Calu3 (cell line): ENCODE measurements around the gene PCSK4. TPM values are rescaled to one million over a fixed set of nuclear protein-coding genes. Genes with fewer than 3 reads are reported as not detected.

Experiments
- BruUV-seq: library from RNA; stranded (reverse); fragments of 400-500 nt; replicated peaks from 2 replicates; lab custom pipeline; 2021; lab: Mats Ljungman, UMichigan
- CTCF ChIA-PET: fragments of 300-600 bp; sonication (Branson Sonifier 250); formaldehyde crosslinking; loops from one replicate; lab custom pipeline; 2022; ENCODE audit warnings: antibody characterized with exemption; lab: Charles Lee
- DNase-seq: peaks from one replicate; pipeline ENCODE4 v3.0.0; 2022
- H3K27ac Mint-ChIP-seq: one replicate; pipeline ENCODE4 v1.8.0; 2022; ENCODE audit warnings: mixed read lengths; ENCODE audit not compliant: unreplicated experiment
- H3K27me3 Mint-ChIP-seq: one replicate; pipeline ENCODE4 v1.8.0; 2022; ENCODE audit warnings: mixed read lengths; ENCODE audit not compliant: unreplicated experiment
- H3K36me3 Mint-ChIP-seq: one replicate; pipeline ENCODE4 v1.8.0; 2022; ENCODE audit warnings: mild to moderate bottlenecking, moderate library complexity, mixed read lengths; ENCODE audit not compliant: insufficient read depth, unreplicated experiment
- H3K4me1 Mint-ChIP-seq: one replicate; pipeline ENCODE4 v1.8.0; 2022; ENCODE audit warnings: mild to moderate bottlenecking, low read depth, mixed read lengths; ENCODE audit not compliant: unreplicated experiment
- H3K4me3 Mint-ChIP-seq: one replicate; pipeline ENCODE4 v1.8.0; 2022; ENCODE audit warnings: mild to moderate bottlenecking, low read depth, moderate library complexity, mixed read lengths; ENCODE audit not compliant: unreplicated experiment
- H3K9me3 Mint-ChIP-seq: one replicate; pipeline ENCODE4 v1.8.0; 2022; ENCODE audit warnings: low read depth, mixed read lengths; ENCODE audit not compliant: unreplicated experiment
- CTCF ChIP-seq: fragments of 200-600 bp; IDR thresholded peaks from one replicate; pipeline ENCODE4 v1.8.0; 2022; ENCODE audit warnings: antibody characterized with exemption; ENCODE audit not compliant: unreplicated experiment
- intact Hi-C: fragments of 100-400 bp; cut with micrococcal nuclease; formaldehyde crosslinking; loops from one replicate; pipeline ENCODE4 v1.10.0; 2022; ENCODE audit not compliant: unreplicated experiment
- total RNA-seq: library from RNA; stranded (reverse); gene quantifications from 2 replicates; pipeline ENCODE4 v1.2.3, GENCODE V29; 2022

The PCSK4 gene
- total RNA-seq, 1 experiment from 2014 or later, result 5.5 TPM

GRCh38 chr19:1467215-1467489 lies 23.0 kb downstream of the PCSK4 start:
- Mint-ChIP-seq H3K27me3 (no peaks in the 10 kb centered on the region), H3K27ac (no peak overlapping the region), H3K4me1 (no peaks in the 10 kb centered on the region), H3K4me3 (no peak overlapping the region), H3K9me3 (no peaks in the 10 kb centered on the region), H3K36me3 (peaks cover 8% of the 10 kb centered on the region)
- DNase-seq, result no peak
- no peak for TF ChIP-seq CTCF
- intact Hi-C loops, result no loop called here
- no TSS peak for BruUV-seq
- CTCF ChIA-PET, result interaction anchor here (1.1 kb wide), 1 partner anchor 14 kb away, joined by 3 read pairs; no protein-coding TSS in a partner anchor

- Mint-ChIP-seq H3K36me3 (peaks cover 8% of the 10 kb centered on the region), H3K27ac (no peak overlapping the region), H3K4me3 (no peak overlapping the region), H3K4me1 (no peaks in the 10 kb centered on the region), H3K27me3 (no peaks in the 10 kb centered on the region), H3K9me3 (no peaks in the 10 kb centered on the region)
- BruUV-seq, result no TSS peak
- CTCF ChIA-PET, result interaction anchor here (0.5 to 1.1 kb wide), 3 partner anchors 14 to 196 kb away, joined by 3 to 6 read pairs (median 3); no protein-coding TSS in a partner anchor
- TF ChIP-seq CTCF, result no peak
- no peak for DNase-seq
- intact Hi-C loops, result no loop called here
Measured at GRCh38 chr19:1466461-1467214, 23.5 kb downstream of the PCSK4 start.

GRCh38 chr19:1466018-1466460 lies 24.1 kb downstream of the PCSK4 start:
- Mint-ChIP-seq H3K4me3 (no peak overlapping the region), H3K36me3 (peaks cover 8% of the 10 kb centered on the region), H3K27ac (no peak overlapping the region), H3K4me1 (no peaks in the 10 kb centered on the region), H3K9me3 (no peaks in the 10 kb centered on the region), H3K27me3 (no peaks in the 10 kb centered on the region)
- no peak for TF ChIP-seq CTCF
- no peak for DNase-seq
- intact Hi-C loops, result no loop called here
- BruUV-seq, result no TSS peak
- CTCF ChIA-PET, result interaction anchor here (0.5 to 1.1 kb wide), 3 partner anchors 13 to 197 kb away, joined by 3 to 6 read pairs (median 3); no protein-coding TSS in a partner anchor

GRCh38 chr19:1465191-1466016 lies 24.7 kb downstream of the PCSK4 start:
- no TSS peak for BruUV-seq
- Mint-ChIP-seq H3K4me3 (no peak overlapping the region), H3K36me3 (peaks cover 6% of the 10 kb centered on the region), H3K27ac (no peak overlapping the region), H3K9me3 (no peaks in the 10 kb centered on the region), H3K4me1 (no peaks in the 10 kb centered on the region), H3K27me3 (no peaks in the 10 kb centered on the region)
- intact Hi-C loops, result no loop called here
- CTCF ChIA-PET, result interaction anchor here (0.6 kb wide), 1 partner anchor 54 kb away, joined by 6 read pairs; no protein-coding TSS in a partner anchor
- no peak for TF ChIP-seq CTCF
- DNase-seq, result no peak
